H1 (cell line): ENCODE results near the gene PLOD1. TPM values are rescaled to one million over a fixed set of nuclear protein-coding genes. Genes with fewer than 3 reads are reported as not detected.
"Not testable (repeated sequence)": the region's sequence is repeated elsewhere in the genome, so short reads cannot be mapped to it uniquely, and the experiment has no call there.

ENCODE experiments used
- CTCF ChIA-PET: fragments of 300-600 bp; sonication (Branson Sonifier 250); formaldehyde crosslinking; loops from one replicate; lab custom pipeline; 2021; ENCODE audit not compliant: partially characterized antibody; lab: Charles Lee
- POLR2A ChIA-PET: fragments of 300-600 bp; sonication (Branson Sonifier 250); formaldehyde crosslinking; loops from one replicate; lab custom pipeline; 2021; ENCODE audit warnings: inconsistent platforms; ENCODE audit not compliant: partially characterized antibody; lab: Charles Lee
- DNase-seq, 2 experiments: peaks; one replicate each; pipeline versions ENCODE4 v3.0.0 to v3.0.0-alpha.2; 2010 to 2022; ENCODE audit warnings: low spot score in 2 of 2, low read depth in 1 of 2, mixed read lengths in 1 of 2
- FAIRE-seq: peaks from 2 replicates; lab custom pipeline; 2011; peaks lifted over from hg19 to GRCh38; lab: Jason Lieb, UNC
- H2AFZ ChIP-seq: 2 replicates; pipeline ENCODE4 v1.8.1; 2012; ENCODE audit warnings: low read length, inconsistent platforms
- H2AK5ac ChIP-seq: 2 replicates; pipeline ENCODE4 v1.6.1; 2013; ENCODE audit warnings: low read depth, low read length
- H2BK120ac ChIP-seq: replicated peaks from 2 replicates; pipeline ENCODE3; 2013; ENCODE audit warnings: low read depth, low read length, inconsistent platforms
- H2BK12ac ChIP-seq: 2 replicates; pipeline ENCODE4 v1.6.1; 2013; ENCODE audit warnings: low read depth, low read length
- H2BK15ac ChIP-seq: 2 replicates; pipeline ENCODE4 v1.6.1; 2013; ENCODE audit warnings: low read length
- H2BK20ac ChIP-seq: 2 replicates; pipeline ENCODE4 v1.6.1; 2013; ENCODE audit warnings: low read length
- H2BK5ac ChIP-seq: 2 replicates; pipeline ENCODE4 v1.6.1; 2013; ENCODE audit warnings: low read depth, low read length
- H3K14ac ChIP-seq: 2 replicates; pipeline ENCODE4 v1.6.1; 2013; ENCODE audit warnings: inconsistent platforms; ENCODE audit not compliant: insufficient read length
- H3K18ac ChIP-seq: 2 replicates; pipeline ENCODE4 v1.6.1; 2013; ENCODE audit warnings: low read length; ENCODE audit errors: extremely low read depth
- H3K23ac ChIP-seq: 2 replicates; pipeline ENCODE4 v1.6.1; 2013; ENCODE audit warnings: inconsistent platforms; ENCODE audit not compliant: insufficient read length
- H3K23me2 ChIP-seq: 2 replicates; pipeline ENCODE4 v1.6.1; 2013; ENCODE audit warnings: low read depth, low read length
- H3K27ac ChIP-seq: 2 replicates; pipeline ENCODE4 v1.6.1; 2011; ENCODE audit warnings: low read depth, low read length, inconsistent platforms
- H3K27me3 ChIP-seq, 4 experiments: replicated peaks in 1 of 4; 1 replicate in 1 of 4; 2 replicates in 3 of 4; pipeline versions ENCODE4 v1.6.1 to v1.8.1; 2011 to 2013; ENCODE audit warnings: low read length in 3 of 4, mild to moderate bottlenecking in 3 of 4, inconsistent platforms in 2 of 4, mixed read lengths in 2 of 4, moderate library complexity in 1 of 4; ENCODE audit not compliant: control insufficient read depth in 3 of 4, insufficient read depth in 3 of 4; ENCODE audit errors: extremely low read depth in 1 of 4
- H3K36me3 ChIP-seq, 4 experiments: 2 replicates each; pipeline versions ENCODE4 v1.6.1 to v1.8.1; 2011 to 2013; ENCODE audit warnings: mild to moderate bottlenecking in 4 of 4, low read length in 3 of 4, moderate library complexity in 2 of 4, control low read depth in 1 of 4, inconsistent platforms in 1 of 4; ENCODE audit not compliant: insufficient read depth in 4 of 4, control insufficient read depth in 2 of 4
- H3K4ac ChIP-seq: replicated peaks from 2 replicates; pipeline ENCODE3; 2013; ENCODE audit warnings: low read length, low read depth, mixed read lengths, inconsistent platforms; ENCODE audit not compliant: insufficient read length
- H3K4me1 ChIP-seq, 4 experiments: replicated peaks in 1 of 4; 1 replicate in 1 of 4; 2 replicates in 3 of 4; pipeline versions ENCODE4 v1.6.1 to v1.8.1; 2011 to 2013; ENCODE audit warnings: low read length in 3 of 4, inconsistent platforms in 2 of 4, mixed read lengths in 1 of 4; ENCODE audit not compliant: insufficient read depth in 4 of 4, control insufficient read depth in 3 of 4
- H3K4me2 ChIP-seq, 2 experiments: 2 replicates each; pipeline versions ENCODE4 v1.6.1 to v1.8.1; 2011 to 2013; ENCODE audit warnings: low read depth in 2 of 2, low read length in 2 of 2, control low read depth in 1 of 2, inconsistent platforms in 1 of 2, mild to moderate bottlenecking in 1 of 2; ENCODE audit not compliant: insufficient read depth in 1 of 2
- H3K4me3 ChIP-seq, 4 experiments: fragments of 200-600, 300-600 bp in 1 of 4; sonication (generic), shearing (Covaris generic), sonication (Bioruptor Twin) in 1 of 4; 2 replicates each; pipeline versions ENCODE4 v1.5.1 to v1.8.1; 2011 to 2016; ENCODE audit warnings: low read length in 4 of 4, low read depth in 3 of 4, control low read depth in 2 of 4, inconsistent platforms in 2 of 4, mild to moderate bottlenecking in 2 of 4, mixed read lengths in 1 of 4, moderate library complexity in 1 of 4; ENCODE audit not compliant: insufficient read depth in 2 of 4; ENCODE audit errors: extremely low read depth in 1 of 4
- H3K56ac ChIP-seq: replicated peaks from 2 replicates; pipeline ENCODE3; 2013; ENCODE audit warnings: low read depth, mild to moderate bottlenecking, mixed read lengths, low read length, inconsistent platforms; ENCODE audit not compliant: insufficient read length
- H3K79me1 ChIP-seq: 2 replicates; pipeline ENCODE4 v1.6.1; 2013; ENCODE audit warnings: low read depth, low read length, control low read depth
- H3K79me2 ChIP-seq, 2 experiments: 2 replicates each; pipeline versions ENCODE4 v1.6.1 to v1.8.1; 2012 to 2013; ENCODE audit warnings: low read length in 2 of 2, mild to moderate bottlenecking in 2 of 2, inconsistent platforms in 1 of 2; ENCODE audit not compliant: insufficient read depth in 2 of 2, control insufficient read depth in 1 of 2
- H3K9ac ChIP-seq, 4 experiments: replicated peaks in 1 of 4; 1 replicate in 1 of 4; 2 replicates in 3 of 4; pipeline versions ENCODE4 v1.6.1 to v1.8.1; 2011 to 2013; ENCODE audit warnings: low read depth in 3 of 4, low read length in 3 of 4, control low read depth in 2 of 4, mild to moderate bottlenecking in 2 of 4, moderate library complexity in 2 of 4, inconsistent platforms in 1 of 4; ENCODE audit errors: extremely low read depth in 1 of 4
- H3K9me3 ChIP-seq, 2 experiments: 2 replicates each; pipeline versions ENCODE4 v1.6.1 to v1.8.1; 2012 to 2013; ENCODE audit warnings: mild to moderate bottlenecking in 2 of 2, moderate library complexity in 2 of 2, control low read depth in 1 of 2, inconsistent platforms in 1 of 2, low read depth in 1 of 2, low read length in 1 of 2, mixed read lengths in 1 of 2; ENCODE audit not compliant: insufficient read depth in 2 of 2
- H4K20me1 ChIP-seq, 2 experiments: replicated peaks in 1 of 2; 2 replicates each; pipeline versions ENCODE3 to v1.8.1; 2011 to 2013; ENCODE audit warnings: inconsistent platforms in 2 of 2, low read length in 2 of 2, mild to moderate bottlenecking in 1 of 2; ENCODE audit not compliant: insufficient read depth in 2 of 2, control insufficient read depth in 1 of 2
- H4K5ac ChIP-seq: 2 replicates; pipeline ENCODE4 v1.6.1; 2013; ENCODE audit warnings: low read length, low read depth, mixed read lengths, inconsistent platforms; ENCODE audit not compliant: insufficient read length
- H4K8ac ChIP-seq: 2 replicates; pipeline ENCODE4 v1.8.0; 2013; ENCODE audit warnings: mild to moderate bottlenecking, moderate library complexity, low read length, inconsistent platforms; ENCODE audit not compliant: insufficient read depth; ENCODE audit errors: extremely low read depth
- H4K91ac ChIP-seq: replicated peaks from 2 replicates; pipeline ENCODE3; 2013; ENCODE audit warnings: low read length, mixed read lengths, inconsistent platforms; ENCODE audit not compliant: insufficient read length
- RXRA ChIP-seq: IDR thresholded peaks from 2 replicates; pipeline ENCODE4 v1.6.1; 2011; ENCODE audit warnings: low read depth, mild to moderate bottlenecking, low read length, moderate library complexity; ENCODE audit not compliant: insufficient read depth
- WGBS, 2 experiments: shearing (Covaris generic) in 1 of 2; methylation state at CpG; one replicate each; pipeline versions ENCODE4 v1.1.6 to v1.1.7; 2013 to 2015; ENCODE audit warnings: low lambda C conversion rate in 2 of 2, mixed read lengths in 2 of 2, inconsistent platforms in 1 of 2, low coverage in 1 of 2, missing lambda C conversion rate in 1 of 2; ENCODE audit not compliant: insufficient replicate concordance in 2 of 2, insufficient coverage in 1 of 2, insufficient read length in 1 of 2; ENCODE audit errors: extremely low coverage in 1 of 2, missing lambda C conversion rate in 1 of 2; 5-methylcytosine and 5-hydroxymethylcytosine counted together
- polyA plus RNA-seq, 7 experiments: library from polyadenylated mRNA; depleted of rRNA in 3 of 7; stranded (reverse) in 5 of 7; unstranded in 2 of 7; fragments of >200 nt in 5 of 7; fragments of 200-250 nt in 2 of 7; gene quantifications; 1 replicate in 5 of 7; 2 replicates in 1 of 7; 4 replicates in 1 of 7; pipeline versions ENCODE4 v1.2.1 to v1.2.3, GENCODE V29; 2011 to 2013; ENCODE audit warnings: missing spikeins in 2 of 7, mixed read lengths in 2 of 7
- total RNA-seq: library from RNA; stranded (reverse); fragmentation: NEBNext Ultra II Directional; extraction: Animal tissue kit (Norgen Biotek cat#: 25700); gene quantifications from 2 replicates; pipeline ENCODE4 v1.2.1, GENCODE V29; 2021
- TF ChIP-seq, protein P1 (sequence below): IDR thresholded peaks from 2 replicates; pipeline ENCODE4 v1.6.1; 2012; ENCODE audit warnings: inconsistent platforms

Gene PLOD1
- total and polyA plus RNA-seq, 2 of the 8 experiments (the other 6 are each of a cell fraction or from before 2014, with no cell fraction given): 44.9 to 51.8 TPM

DNA sequence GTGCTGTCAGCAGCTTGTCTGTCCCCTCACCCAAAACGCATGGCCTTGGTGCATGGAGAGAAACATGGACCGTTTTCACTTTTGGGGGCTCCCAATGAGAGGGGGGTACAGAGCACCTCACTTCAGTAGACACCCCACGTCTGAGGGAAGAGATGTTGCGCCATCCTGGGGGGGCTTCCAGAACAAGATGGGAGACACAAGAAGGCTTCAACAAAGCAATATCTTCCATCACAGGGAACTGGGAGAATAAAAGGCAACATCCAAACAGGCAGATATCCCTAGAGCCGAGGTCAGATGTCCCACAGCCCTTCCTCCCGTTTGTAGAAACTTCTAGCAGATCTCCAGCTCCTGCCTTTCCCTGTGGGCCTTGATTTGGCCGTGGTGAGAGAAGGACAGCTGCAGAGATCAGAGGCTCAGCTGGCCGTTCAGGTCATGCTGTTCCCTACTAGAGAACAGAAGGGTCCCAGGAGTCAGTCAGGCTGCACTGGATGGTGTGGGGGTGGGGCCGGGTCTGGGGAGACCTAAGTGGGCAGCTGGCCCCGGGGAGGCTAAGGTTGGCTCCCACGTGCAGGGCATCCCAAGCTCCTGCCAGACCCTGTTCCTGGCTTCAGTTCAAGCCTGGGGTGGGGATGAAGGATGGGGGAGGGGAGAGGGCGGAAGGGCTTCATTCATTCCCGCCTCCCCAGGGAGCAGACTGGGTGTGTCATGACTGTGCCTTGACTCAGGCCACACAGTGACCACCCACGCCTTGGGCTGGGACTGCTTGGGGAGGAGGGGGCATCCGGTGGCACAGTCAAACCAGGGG lies 4.4 kb downstream of the PLOD1 start (continued):
- TF ChIP-seq, protein P1, sequence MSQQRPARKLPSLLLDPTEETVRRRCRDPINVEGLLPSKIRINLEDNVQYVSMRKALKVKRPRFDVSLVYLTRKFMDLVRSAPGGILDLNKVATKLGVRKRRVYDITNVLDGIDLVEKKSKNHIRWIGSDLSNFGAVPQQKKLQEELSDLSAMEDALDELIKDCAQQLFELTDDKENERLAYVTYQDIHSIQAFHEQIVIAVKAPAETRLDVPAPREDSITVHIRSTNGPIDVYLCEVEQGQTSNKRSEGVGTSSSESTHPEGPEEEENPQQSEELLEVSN: no peak
- TF ChIP-seq RXRA: no peak

DNA sequence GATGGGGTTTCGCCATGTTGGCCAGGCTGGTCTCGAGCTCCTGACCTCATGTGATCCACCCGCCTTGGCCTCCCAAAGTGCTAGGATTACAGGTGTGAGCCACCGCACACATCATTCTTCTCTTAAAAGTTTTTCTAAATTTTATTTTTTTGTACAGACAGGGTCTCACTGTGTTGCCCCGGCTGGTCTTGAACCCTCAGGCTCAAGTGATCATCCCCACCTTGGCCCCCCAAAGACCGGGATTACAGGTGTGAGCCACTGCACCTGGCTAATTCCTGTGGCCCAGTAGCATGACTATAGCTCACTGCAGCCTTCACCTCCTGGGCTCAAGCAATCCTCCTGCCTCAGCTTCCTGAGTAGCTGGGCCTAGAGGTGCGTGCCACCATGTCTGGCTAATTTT lies 5.3 kb downstream of the PLOD1 start:
- H3K79me2 ChIP-seq, H3K4me2 ChIP-seq, H3K9ac ChIP-seq, H4K91ac ChIP-seq, H3K9me3 ChIP-seq, H3K27ac ChIP-seq, H3K27me3 ChIP-seq, H4K8ac ChIP-seq, H3K23me2 ChIP-seq, H3K4me3 ChIP-seq, H3K23ac ChIP-seq, DNase-seq, H2BK12ac ChIP-seq, H3K14ac ChIP-seq, H2BK120ac ChIP-seq, H3K36me3 ChIP-seq, H2BK20ac ChIP-seq, H3K18ac ChIP-seq, H4K20me1 ChIP-seq, H4K5ac ChIP-seq, H2BK5ac ChIP-seq, H3K56ac ChIP-seq, H2AK5ac ChIP-seq, H3K79me1 ChIP-seq, H3K4ac ChIP-seq, H2AFZ ChIP-seq, H2BK15ac ChIP-seq, FAIRE-seq: not testable (repeated sequence)
- CTCF ChIA-PET: interaction anchor here (0.9 to 2.5 kb wide), 6 partner anchors 15 to 294 kb away, joined by 3 to 13 read pairs (median 4); no protein-coding TSS in a partner anchor
- WGBS, 2 experiments: 95% methylated on average over 7 of the region's 7 CpGs; no CpG with 5 or more reads in 1 of the 2 experiments
- POLR2A ChIA-PET: interaction anchor here (1.0 to 15.4 kb wide), 5 partner anchors 13 to 52 kb away, joined by 3 to 263 read pairs (median 3); no protein-coding TSS in a partner anchor
- H3K4me1 ChIP-seq: peaks cover 2 to 16% (median 13%) of the 10 kb centered on the region in 4 experiments
